Neural progenitor cell (in vitro differentiated cells): Measurements from ENCODE around the gene LYPD6B. TPM values are rescaled to one million over a fixed set of nuclear protein-coding genes. Genes with fewer than 3 reads are reported as not detected.

Experiments used
- DNase-seq: peaks from one replicate; pipeline ENCODE4 v3.0.0-alpha.2; 2016; ENCODE audit warnings: low spot score
- H2AFZ ChIP-seq: fragments of 200-600 bp; sonication (generic); replicated peaks from 2 replicates; pipeline ENCODE4 v1.6.1; 2016; ENCODE audit warnings: antibody characterized with exemption
- H3F3A ChIP-seq: fragments of 200-600 bp; sonication (generic); 2 replicates; pipeline ENCODE4 v1.6.1; 2016; ENCODE audit warnings: antibody characterized with exemption, low read depth
- H3K27ac ChIP-seq: fragments of 200-600 bp; sonication (generic); 2 replicates; pipeline ENCODE4 v1.5.1; 2016; ENCODE audit warnings: mild to moderate bottlenecking
- H3K27me3 ChIP-seq: fragments of 200-600 bp; sonication (generic); 2 replicates; pipeline ENCODE4 v1.6.1; 2016; ENCODE audit warnings: mild to moderate bottlenecking, moderate library complexity
- H3K36me3 ChIP-seq: fragments of 200-600 bp; sonication (generic); 2 replicates; pipeline ENCODE4 v1.5.1; 2016
- H3K4me1 ChIP-seq: fragments of 200-600 bp; sonication (generic); 2 replicates; pipeline ENCODE4 v1.6.1; 2016; ENCODE audit warnings: mixed run types
- H3K4me2 ChIP-seq: fragments of 200-600 bp; sonication (generic); 2 replicates; pipeline ENCODE4 v1.6.1; 2016
- H3K4me3 ChIP-seq: fragments of 200-600 bp; sonication (generic); 2 replicates; pipeline ENCODE4 v1.5.1; 2016
- H3K79me2 ChIP-seq: fragments of 200-600 bp; sonication (generic); 2 replicates; pipeline ENCODE4 v1.6.1; 2016; ENCODE audit warnings: low read depth
- H3K9ac ChIP-seq: fragments of 200-600 bp; sonication (generic); 2 replicates; pipeline ENCODE4 v1.6.1; 2016
- H3K9me3 ChIP-seq: fragments of 200-600 bp; sonication (generic); 2 replicates; pipeline ENCODE4 v1.5.1; 2016; ENCODE audit warnings: low read depth
- H4K20me1 ChIP-seq: fragments of 200-600 bp; sonication (generic); 2 replicates; pipeline ENCODE4 v1.6.1; 2016; ENCODE audit warnings: low read depth
- H3K27ac Mint-ChIP-seq: 3 replicates; pipeline ENCODE4 v1.8.0; 2021; ENCODE audit warnings: mixed read lengths
- H3K27me3 Mint-ChIP-seq: 2 replicates; pipeline ENCODE4 v1.8.0; 2022; ENCODE audit warnings: low read depth, mild to moderate bottlenecking, inconsistent platforms, moderate library complexity, mixed read lengths; ENCODE audit not compliant: insufficient read depth
- H3K36me3 Mint-ChIP-seq: 3 replicates; pipeline ENCODE4 v1.8.0; 2021; ENCODE audit warnings: mixed read lengths
- H3K4me1 Mint-ChIP-seq: 3 replicates; pipeline ENCODE4 v1.8.0; 2021; ENCODE audit warnings: mixed read lengths
- H3K4me3 Mint-ChIP-seq: 3 replicates; pipeline ENCODE4 v1.8.0; 2021; ENCODE audit warnings: mild to moderate bottlenecking, moderate library complexity, mixed read lengths
- H3K9me3 Mint-ChIP-seq: 3 replicates; pipeline ENCODE4 v1.8.0; 2020; ENCODE audit warnings: mixed read lengths
- EZH2 ChIP-seq: fragments of 200-600 bp; sonication (generic); IDR thresholded peaks from 2 replicates; pipeline ENCODE4 v1.6.1; 2017; ENCODE audit warnings: antibody characterized with exemption, mild to moderate bottlenecking, moderate library complexity
- EZH2phosphoT487 ChIP-seq: fragments of 200-600 bp; sonication (generic); IDR thresholded peaks from 2 replicates; pipeline ENCODE4 v1.6.1; 2017; ENCODE audit warnings: antibody characterized with exemption
- total RNA-seq: library from RNA; depleted of rRNA; stranded (reverse); fragments of >200 nt; gene quantifications from 2 replicates; pipeline ENCODE4 v1.2.3, GENCODE V29; 2015; ENCODE audit warnings: low replicate concordance
- TF ChIP-seq, protein P1 (sequence below): fragments of 200-600 bp; sonication (generic); IDR thresholded peaks from 2 replicates; pipeline ENCODE4 v1.5.1; 2017; ENCODE audit warnings: antibody characterized with exemption, mild to moderate bottlenecking

The LYPD6B gene
- total RNA-seq, 1 donor from 2014 or later = not detected

GRCh38 chr2:149167001-149167780 is 128.7 kb downstream of the LYPD6B start:
- H3K4me2 ChIP-seq = no peak overlapping the region
- no peaks in the 10 kb centered on the region for H4K20me1 ChIP-seq
- H3K4me3 ChIP-seq = no peak overlapping the region
- DNase-seq = peak; percentile 23
- no peak overlapping the region for H2AFZ ChIP-seq
- H3K36me3 ChIP-seq = no peaks in the 10 kb centered on the region
- no peaks in the 10 kb centered on the region for H3F3A ChIP-seq
- no peak overlapping the region for H3K27ac Mint-ChIP-seq
- H3K27me3 Mint-ChIP-seq = peaks cover 2% of the 10 kb centered on the region
- H3K9ac ChIP-seq = no peak overlapping the region
- peaks cover 9% of the 10 kb centered on the region for H3K4me1 Mint-ChIP-seq
- no peak overlapping the region for H3K4me3 Mint-ChIP-seq
- no peaks in the 10 kb centered on the region for H3K36me3 Mint-ChIP-seq
- no peaks in the 10 kb centered on the region for H3K4me1 ChIP-seq
- H3K27me3 ChIP-seq = no peaks in the 10 kb centered on the region
- H3K9me3 ChIP-seq = no peaks in the 10 kb centered on the region
- no peak for TF ChIP-seq EZH2phosphoT487
- no peak for TF ChIP-seq EZH2
- TF ChIP-seq, protein P1, sequence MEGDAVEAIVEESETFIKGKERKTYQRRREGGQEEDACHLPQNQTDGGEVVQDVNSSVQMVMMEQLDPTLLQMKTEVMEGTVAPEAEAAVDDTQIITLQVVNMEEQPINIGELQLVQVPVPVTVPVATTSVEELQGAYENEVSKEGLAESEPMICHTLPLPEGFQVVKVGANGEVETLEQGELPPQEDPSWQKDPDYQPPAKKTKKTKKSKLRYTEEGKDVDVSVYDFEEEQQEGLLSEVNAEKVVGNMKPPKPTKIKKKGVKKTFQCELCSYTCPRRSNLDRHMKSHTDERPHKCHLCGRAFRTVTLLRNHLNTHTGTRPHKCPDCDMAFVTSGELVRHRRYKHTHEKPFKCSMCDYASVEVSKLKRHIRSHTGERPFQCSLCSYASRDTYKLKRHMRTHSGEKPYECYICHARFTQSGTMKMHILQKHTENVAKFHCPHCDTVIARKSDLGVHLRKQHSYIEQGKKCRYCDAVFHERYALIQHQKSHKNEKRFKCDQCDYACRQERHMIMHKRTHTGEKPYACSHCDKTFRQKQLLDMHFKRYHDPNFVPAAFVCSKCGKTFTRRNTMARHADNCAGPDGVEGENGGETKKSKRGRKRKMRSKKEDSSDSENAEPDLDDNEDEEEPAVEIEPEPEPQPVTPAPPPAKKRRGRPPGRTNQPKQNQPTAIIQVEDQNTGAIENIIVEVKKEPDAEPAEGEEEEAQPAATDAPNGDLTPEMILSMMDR = no peak
- no peak overlapping the region for H3K27ac ChIP-seq
- no peaks in the 10 kb centered on the region for H3K79me2 ChIP-seq
- no peaks in the 10 kb centered on the region for H3K9me3 Mint-ChIP-seq

GRCh38 chr2:149167941-149168340 is 129.4 kb downstream of the LYPD6B start:
- TF ChIP-seq EZH2 (no peak), EZH2phosphoT487 (no peak)
- TF ChIP-seq, protein P1 = no peak
- H3K27ac Mint-ChIP-seq = no peak overlapping the region
- no peak for DNase-seq
- H3K36me3 Mint-ChIP-seq = no peaks in the 10 kb centered on the region
- H3K4me3 ChIP-seq = no peak overlapping the region
- H4K20me1 ChIP-seq = no peaks in the 10 kb centered on the region
- no peak overlapping the region for H2AFZ ChIP-seq
- no peak overlapping the region for H3K9ac ChIP-seq
- peaks cover 9% of the 10 kb centered on the region for H3K4me1 Mint-ChIP-seq
- H3K4me1 ChIP-seq = no peaks in the 10 kb centered on the region
- H3K36me3 ChIP-seq = no peaks in the 10 kb centered on the region
- no peak overlapping the region for H3K4me3 Mint-ChIP-seq
- no peaks in the 10 kb centered on the region for H3K9me3 ChIP-seq
- no peaks in the 10 kb centered on the region for H3K27me3 ChIP-seq
- H3F3A ChIP-seq = no peaks in the 10 kb centered on the region
- H3K9me3 Mint-ChIP-seq = no peaks in the 10 kb centered on the region
- H3K79me2 ChIP-seq = no peaks in the 10 kb centered on the region
- H3K27me3 Mint-ChIP-seq = peaks cover 2% of the 10 kb centered on the region
- no peak overlapping the region for H3K27ac ChIP-seq
- H3K4me2 ChIP-seq = no peak overlapping the region

DNA sequence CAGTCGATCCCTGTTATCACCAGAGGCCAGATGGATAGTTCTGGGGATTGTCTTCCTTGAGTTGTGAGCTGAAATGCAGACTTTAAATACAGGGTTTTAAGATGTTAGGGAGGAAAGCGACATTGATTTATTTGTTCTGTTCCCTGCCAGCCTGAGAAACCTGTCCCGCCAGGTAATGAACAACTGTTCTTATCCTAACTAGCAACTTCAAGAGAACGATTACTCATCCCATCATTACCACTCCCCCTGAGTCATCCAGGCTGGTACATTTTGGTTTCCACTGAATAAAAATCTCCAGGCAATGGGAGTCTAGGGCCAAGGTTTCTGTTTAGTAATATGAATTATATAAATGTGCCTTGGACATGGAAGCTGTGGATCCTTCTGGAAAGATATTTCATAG is 131.2 kb downstream of the LYPD6B start:
- no peaks in the 10 kb centered on the region for H3K4me1 ChIP-seq
- no peak overlapping the region for H3K27ac Mint-ChIP-seq
- no peaks in the 10 kb centered on the region for H3K27me3 ChIP-seq
- H3F3A ChIP-seq = no peaks in the 10 kb centered on the region
- H3K4me1 Mint-ChIP-seq = peaks cover 9% of the 10 kb centered on the region
- H3K36me3 Mint-ChIP-seq = no peaks in the 10 kb centered on the region
- peaks cover 2% of the 10 kb centered on the region for H3K9me3 Mint-ChIP-seq
- H2AFZ ChIP-seq = no peak overlapping the region
- no peak overlapping the region for H3K4me3 Mint-ChIP-seq
- TF ChIP-seq EZH2phosphoT487 = no peak
- TF ChIP-seq, protein P1 = no peak
- TF ChIP-seq EZH2 = no peak
- H3K4me2 ChIP-seq = no peak overlapping the region
- H3K79me2 ChIP-seq = no peaks in the 10 kb centered on the region
- DNase-seq = no peak
- no peaks in the 10 kb centered on the region for H4K20me1 ChIP-seq
- no peaks in the 10 kb centered on the region for H3K27me3 Mint-ChIP-seq
- no peaks in the 10 kb centered on the region for H3K9me3 ChIP-seq
- H3K36me3 ChIP-seq = no peaks in the 10 kb centered on the region
- H3K4me3 ChIP-seq = no peak overlapping the region
- H3K9ac ChIP-seq = no peak overlapping the region
- H3K27ac ChIP-seq = no peak overlapping the region
